ENCODE data around the gene ZBTB42.
A peak's percentile ranks its signal among the peaks of the same experiment; 100 is the strongest.

ZBTB42 gene

DNA sequence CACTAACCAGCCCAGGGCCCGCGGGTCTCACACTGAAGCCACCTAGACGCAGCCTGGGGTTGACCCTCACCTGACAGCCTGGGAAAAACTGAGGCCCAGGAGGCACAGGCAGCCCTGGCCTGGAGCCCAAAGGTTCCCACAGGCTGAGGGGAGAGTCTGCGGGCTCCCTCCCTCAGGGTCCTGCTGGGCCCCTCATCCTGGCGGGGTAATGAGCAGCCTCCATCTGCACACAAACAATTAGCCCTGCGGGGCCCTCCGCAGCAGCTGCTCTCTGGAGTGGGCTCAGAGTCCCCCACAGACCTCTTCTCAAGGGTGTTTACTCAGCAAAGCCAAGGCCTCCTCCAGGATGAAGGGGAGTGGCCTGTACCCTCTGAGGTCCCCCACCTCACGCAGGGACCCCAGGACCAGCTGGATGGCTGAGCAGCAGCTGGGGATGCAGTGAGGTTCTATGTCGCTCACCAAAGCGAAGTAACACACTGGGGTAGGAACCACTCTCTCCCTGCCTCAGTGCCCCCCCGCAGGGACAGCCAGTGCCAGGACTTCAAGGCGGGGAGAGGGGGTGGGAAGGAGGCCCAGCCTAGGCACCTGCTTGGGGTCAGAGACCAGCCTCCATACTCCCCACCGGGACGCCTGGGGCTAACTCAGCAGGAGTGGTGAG is 12.6 kb upstream of the ZBTB42 start:
- H3K9me3 ChIP-seq (ENCODE audit: control extremely low read depth in 1 of 5, control insufficient read depth in 4 of 5, insufficient read depth in 2 of 5, low read depth in 1 of 5, low read length in 4 of 5) = no peaks in the 10 kb centered on the region
- no peak for DNase-seq
- peaks cover 0 to 58% (median 36%) of the 10 kb centered on the region in 4 experiments for H3K4me1 ChIP-seq (ENCODE audit: control extremely low read depth in 1 of 4, control insufficient read depth in 4 of 4, insufficient read depth in 4 of 4, low read length in 3 of 4)
- peaks cover 3 to 75% (median 23%) of the 10 kb centered on the region in 4 experiments for H3K36me3 ChIP-seq (ENCODE audit: control insufficient read depth in 4 of 4, insufficient read depth in 4 of 4, low read length in 3 of 4)
- CTCF ChIA-PET = interaction anchor here (1.0 to 1.9 kb wide), 5 partner anchors 17 to 37 kb away, joined by 4 to 8 read pairs (median 6); no protein-coding TSS in a partner anchor
- no peaks in the 10 kb centered on the region for H3K27me3 ChIP-seq (replicated peaks in 2 of 5; ENCODE audit: control insufficient read depth in 4 of 5, insufficient read depth in 5 of 5, low read length in 4 of 5)
- 91% methylated on average over 13 of the region's 14 CpGs for WGBS (ENCODE audit: insufficient coverage)
- POLR2A ChIA-PET = interaction anchor here (1.0 kb wide), 1 partner anchor 9 kb away, joined by 3 read pairs; no protein-coding TSS in a partner anchor
- H3K4me3 ChIP-seq (ENCODE audit: control insufficient read depth in 1 of 7, extremely low read depth in 1 of 7, insufficient read depth in 4 of 7, low read depth in 2 of 7, low read length in 6 of 7) = no peak overlapping the region
- peak overlapping the region in 1 of 2 experiments; percentile 34 for H3K27ac ChIP-seq (ENCODE audit: insufficient read depth in 1 of 2, low read depth in 1 of 2, low read length in 2 of 2, poor library complexity in 1 of 2, severe bottlenecking in 2 of 2)

DNA sequence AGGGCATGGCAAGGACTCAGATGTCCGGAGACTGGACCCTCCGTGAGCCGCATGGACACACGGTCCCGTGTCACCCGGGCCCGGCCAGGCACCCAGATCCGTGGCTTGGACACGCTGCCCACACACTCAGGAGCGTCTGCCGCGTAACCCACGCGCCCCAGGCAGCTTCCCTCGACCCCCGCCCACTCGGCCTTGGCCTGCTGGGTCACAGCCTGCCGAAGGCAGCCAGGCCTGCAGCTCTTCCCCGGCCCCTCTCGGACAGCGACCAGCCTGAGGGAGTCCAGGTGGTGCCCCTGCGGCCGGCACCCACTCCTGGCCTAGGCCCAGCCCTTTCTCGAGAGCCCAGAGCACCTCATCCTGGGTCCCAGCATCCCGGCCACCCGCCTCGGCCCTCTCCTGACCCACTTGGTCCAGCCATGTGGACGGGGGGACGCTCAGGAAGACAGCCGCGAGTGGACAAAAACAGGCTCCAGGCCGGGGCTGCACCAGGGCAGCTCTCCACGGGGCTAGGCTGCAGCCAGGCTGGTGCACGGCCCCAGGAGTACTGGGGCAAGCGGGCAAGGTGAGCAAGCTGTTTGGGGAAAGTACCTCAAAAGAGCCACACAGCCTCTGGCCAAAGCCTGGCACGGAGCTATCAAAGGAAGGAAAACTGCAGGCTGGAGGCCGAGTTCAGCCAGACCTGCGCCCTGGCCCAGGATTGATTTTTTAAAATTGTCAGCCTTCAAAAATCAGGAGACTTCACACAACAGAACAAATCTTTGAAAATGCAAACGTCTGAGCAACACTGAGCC is 11.8 kb upstream of the ZBTB42 start:
- CTCF ChIA-PET = interaction anchor here (0.7 to 1.8 kb wide), 3 partner anchors 19 to 20 kb away, joined by 3 to 8 read pairs (median 4); no protein-coding TSS in a partner anchor

DNA sequence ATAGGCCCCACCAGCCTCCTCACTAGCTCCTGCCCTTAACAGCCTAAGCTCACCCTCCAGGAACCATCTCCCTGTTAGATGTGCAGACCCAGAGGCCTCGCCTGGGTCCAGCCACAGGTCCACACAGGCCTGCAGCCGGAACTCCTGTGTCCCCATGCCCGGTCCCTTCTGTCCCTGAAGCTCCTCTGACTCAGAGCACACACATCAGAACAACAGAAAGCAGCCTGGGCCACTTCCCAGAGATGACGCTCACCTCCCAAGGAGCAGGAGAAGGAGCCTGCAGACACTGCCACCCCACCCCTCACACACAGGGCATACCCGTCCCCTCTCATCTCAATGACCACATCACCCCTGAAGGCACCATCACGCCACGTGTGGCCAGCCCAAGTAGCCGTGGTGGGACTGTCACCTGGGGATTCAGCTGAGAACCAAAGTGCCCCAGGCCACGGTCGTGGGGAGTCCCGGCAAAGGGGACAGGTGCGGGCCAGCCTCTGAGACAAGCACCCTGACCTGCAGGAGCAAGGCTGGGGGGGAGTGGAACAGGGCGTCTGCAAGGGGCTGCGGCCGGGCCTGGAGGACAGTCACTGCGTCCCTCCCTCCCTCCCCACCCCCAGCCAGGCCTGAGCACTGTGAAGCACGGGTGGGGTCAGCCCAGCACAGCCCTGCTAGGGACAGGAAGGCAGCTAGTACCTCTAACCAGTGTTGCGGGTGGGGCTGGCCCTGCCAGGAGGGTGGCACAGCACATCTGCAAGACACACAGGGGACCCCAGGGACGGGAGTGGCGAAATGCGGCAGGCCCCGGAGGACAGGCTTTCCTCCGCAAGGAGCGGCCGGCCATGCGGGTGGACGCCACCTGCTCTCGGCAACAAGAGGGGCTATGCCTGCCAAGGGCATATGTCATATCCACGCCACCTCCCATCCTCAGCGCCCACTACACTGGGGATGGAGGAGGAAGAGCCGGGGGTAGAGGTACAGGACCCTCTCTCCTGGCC is 10.9 kb upstream of the ZBTB42 start:
- Histone ChIP-seq H3K27me3 (replicated peaks in 2 of 5; ENCODE audit: control insufficient read depth in 4 of 5, insufficient read depth in 5 of 5, low read length in 4 of 5) (no peaks in the 10 kb centered on the region), H3K36me3 (ENCODE audit: control insufficient read depth in 4 of 4, insufficient read depth in 4 of 4, low read length in 3 of 4) (peaks cover 3 to 68% (median 21%) of the 10 kb centered on the region in 4 experiments), H3K27ac (ENCODE audit: insufficient read depth in 1 of 2, low read depth in 1 of 2, low read length in 2 of 2, poor library complexity in 1 of 2, severe bottlenecking in 2 of 2) (no peak overlapping the region), H3K4me3 (ENCODE audit: control insufficient read depth in 1 of 7, extremely low read depth in 1 of 7, insufficient read depth in 4 of 7, low read depth in 2 of 7, low read length in 6 of 7) (no peak overlapping the region), H3K9me3 (ENCODE audit: control extremely low read depth in 1 of 5, control insufficient read depth in 4 of 5, insufficient read depth in 2 of 5, low read depth in 1 of 5, low read length in 4 of 5) (no peaks in the 10 kb centered on the region), H3K4me1 (ENCODE audit: control extremely low read depth in 1 of 4, control insufficient read depth in 4 of 4, insufficient read depth in 4 of 4, low read length in 3 of 4) (peaks cover 0 to 62% (median 51%) of the 10 kb centered on the region in 4 experiments)
- ChIA-PET CTCF (interaction anchor here (0.7 to 2.0 kb wide), 2 partner anchors 21 kb away, joined by 3 to 9 read pairs; no protein-coding TSS in a partner anchor), POLR2A (no interaction called here)
- DNase-seq = no peak
- 97% methylated on average over 21 of the region's 31 CpGs for WGBS (ENCODE audit: insufficient coverage)

More for the DNA sequence above, 11.8 kb upstream of the ZBTB42 start:
- no peak overlapping the region for H3K4me3 ChIP-seq (ENCODE audit: control insufficient read depth in 1 of 7, extremely low read depth in 1 of 7, insufficient read depth in 4 of 7, low read depth in 2 of 7, low read length in 6 of 7)
- H3K9me3 ChIP-seq (ENCODE audit: control extremely low read depth in 1 of 5, control insufficient read depth in 4 of 5, insufficient read depth in 2 of 5, low read depth in 1 of 5, low read length in 4 of 5) = no peaks in the 10 kb centered on the region
- WGBS (ENCODE audit: insufficient coverage) = 96% methylated on average over 39 of the region's 39 CpGs
- H3K27me3 ChIP-seq (replicated peaks in 2 of 5; ENCODE audit: control insufficient read depth in 4 of 5, insufficient read depth in 5 of 5, low read length in 4 of 5) = no peaks in the 10 kb centered on the region
- DNase-seq = no peak
- peaks cover 3 to 75% (median 21%) of the 10 kb centered on the region in 4 experiments for H3K36me3 ChIP-seq (ENCODE audit: control insufficient read depth in 4 of 4, insufficient read depth in 4 of 4, low read length in 3 of 4)
- POLR2A ChIA-PET = interaction anchor here (0.6 kb wide), 1 partner anchor 23 kb away, joined by 3 read pairs; no protein-coding TSS in a partner anchor
- H3K27ac ChIP-seq (ENCODE audit: insufficient read depth in 1 of 2, low read depth in 1 of 2, low read length in 2 of 2, poor library complexity in 1 of 2, severe bottlenecking in 2 of 2) = no peak overlapping the region
- H3K4me1 ChIP-seq (ENCODE audit: control extremely low read depth in 1 of 4, control insufficient read depth in 4 of 4, insufficient read depth in 4 of 4, low read length in 3 of 4) = peaks cover 0 to 64% (median 43%) of the 10 kb centered on the region in 4 experiments

DNA sequence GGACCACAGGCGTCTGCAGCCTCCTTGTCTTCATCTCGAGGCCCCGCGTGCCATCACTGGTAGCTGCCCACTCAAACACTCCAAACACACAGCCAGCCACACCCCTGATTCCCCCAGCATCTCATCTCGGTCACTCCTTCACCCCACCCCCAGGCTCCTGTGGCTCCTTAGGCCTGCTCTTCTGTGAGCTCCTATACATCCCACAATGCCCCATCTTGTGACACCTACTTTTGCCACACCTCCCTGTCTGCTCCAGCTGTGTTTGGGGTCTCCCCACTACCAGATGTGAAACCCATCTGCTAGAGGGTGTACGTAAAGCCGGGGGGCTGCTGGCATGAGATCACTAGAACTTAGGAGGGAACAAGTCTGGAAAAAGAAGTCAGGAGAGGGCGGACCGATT is 9.5 kb upstream of the ZBTB42 start:
- peaks cover 3 to 61% (median 21%) of the 10 kb centered on the region in 4 experiments for H3K36me3 ChIP-seq (ENCODE audit: control insufficient read depth in 4 of 4, insufficient read depth in 4 of 4, low read length in 3 of 4)
- ChIA-PET POLR2A (no interaction called here), CTCF (interaction anchor here (1.1 to 2.0 kb wide), 3 partner anchors 11 to 34 kb away, joined by 3 to 9 read pairs (median 4); no protein-coding TSS in a partner anchor)
- 93% methylated on average over 5 of the region's 9 CpGs for WGBS (ENCODE audit: insufficient coverage)
- peaks cover 0 to 57% (median 52%) of the 10 kb centered on the region in 4 experiments for H3K4me1 ChIP-seq (ENCODE audit: control extremely low read depth in 1 of 4, control insufficient read depth in 4 of 4, insufficient read depth in 4 of 4, low read length in 3 of 4)
- H3K4me3 ChIP-seq (ENCODE audit: control insufficient read depth in 1 of 7, extremely low read depth in 1 of 7, insufficient read depth in 4 of 7, low read depth in 2 of 7, low read length in 6 of 7) = no peak overlapping the region
- no peaks in the 10 kb centered on the region for H3K27me3 ChIP-seq (replicated peaks in 2 of 5; ENCODE audit: control insufficient read depth in 4 of 5, insufficient read depth in 5 of 5, low read length in 4 of 5)
- no peak overlapping the region for H3K27ac ChIP-seq (ENCODE audit: insufficient read depth in 1 of 2, low read depth in 1 of 2, low read length in 2 of 2, poor library complexity in 1 of 2, severe bottlenecking in 2 of 2)
- no peaks in the 10 kb centered on the region for H3K9me3 ChIP-seq (ENCODE audit: control extremely low read depth in 1 of 5, control insufficient read depth in 4 of 5, insufficient read depth in 2 of 5, low read depth in 1 of 5, low read length in 4 of 5)
- no peak for DNase-seq

DNA sequence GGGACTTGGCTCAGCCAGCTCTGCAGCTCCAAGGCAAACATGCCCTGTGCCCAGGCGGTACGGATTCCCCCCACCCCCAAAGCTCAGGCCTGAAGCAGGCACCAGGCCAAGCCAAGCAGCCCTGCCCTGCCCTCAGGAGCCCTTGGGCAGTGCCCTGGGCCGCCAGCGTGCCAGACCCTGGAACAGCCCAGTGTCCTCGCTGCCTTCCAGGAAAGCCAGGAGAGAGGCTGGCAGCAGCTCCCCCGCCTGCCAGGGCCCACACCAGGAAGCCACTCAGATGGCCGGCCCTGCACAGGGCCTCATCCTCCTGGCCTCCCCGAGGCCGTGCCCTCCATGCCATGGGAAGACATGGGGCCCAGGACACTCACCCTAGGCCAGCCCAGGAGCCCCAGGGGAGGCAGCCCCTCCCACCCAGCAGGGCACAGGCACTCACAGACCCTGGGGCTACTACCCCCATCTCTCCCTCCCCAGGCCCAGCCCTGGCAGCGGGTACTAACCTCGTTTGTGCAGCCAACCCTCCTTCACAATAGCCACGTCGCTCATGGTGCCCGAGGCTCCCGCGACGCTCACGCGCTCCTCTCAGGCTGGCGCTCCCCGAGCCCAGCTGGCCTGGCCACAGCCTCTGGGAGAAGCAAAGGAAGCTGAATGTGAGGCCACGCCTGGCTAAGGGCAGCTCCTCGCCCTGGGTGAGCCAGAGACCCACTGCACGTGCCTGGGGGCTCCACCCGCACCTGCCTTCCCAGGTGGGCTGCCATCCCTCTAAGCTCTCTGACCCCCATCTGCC is 8.6 kb upstream of the ZBTB42 start:
- Histone ChIP-seq H3K9me3 (ENCODE audit: control extremely low read depth in 1 of 5, control insufficient read depth in 4 of 5, insufficient read depth in 2 of 5, low read depth in 1 of 5, low read length in 4 of 5) (no peaks in the 10 kb centered on the region), H3K4me1 (ENCODE audit: control extremely low read depth in 1 of 4, control insufficient read depth in 4 of 4, insufficient read depth in 4 of 4, low read length in 3 of 4) (peaks cover 0 to 57% (median 52%) of the 10 kb centered on the region in 4 experiments), H3K4me3 (ENCODE audit: control insufficient read depth in 1 of 7, extremely low read depth in 1 of 7, insufficient read depth in 4 of 7, low read depth in 2 of 7, low read length in 6 of 7) (no peak overlapping the region), H3K27ac (ENCODE audit: insufficient read depth in 1 of 2, low read depth in 1 of 2, low read length in 2 of 2, poor library complexity in 1 of 2, severe bottlenecking in 2 of 2) (no peak overlapping the region), H3K36me3 (ENCODE audit: control insufficient read depth in 4 of 4, insufficient read depth in 4 of 4, low read length in 3 of 4) (peaks cover 3 to 53% (median 21%) of the 10 kb centered on the region in 4 experiments), H3K27me3 (replicated peaks in 2 of 5; ENCODE audit: control insufficient read depth in 4 of 5, insufficient read depth in 5 of 5, low read length in 4 of 5) (no peaks in the 10 kb centered on the region)
- no peak for DNase-seq
- 90% methylated on average over 22 of the region's 25 CpGs for WGBS (ENCODE audit: insufficient coverage)
- POLR2A ChIA-PET = no interaction called here
- CTCF ChIA-PET = interaction anchor here (1.1 to 2.0 kb wide), 3 partner anchors 12 to 33 kb away, joined by 3 to 9 read pairs (median 4); no protein-coding TSS in a partner anchor
